IMR-90 (cell line): ENCODE measurements around the gene GUCY2F. TPM values are rescaled to one million over a fixed set of nuclear protein-coding genes. Genes with fewer than 3 reads are reported as not detected.

Experiments used
- ATAC-seq: fragments of 200-7000 bp; cut with Tn5 transposase; 2 replicates; pipeline ENCODE4 v1.9.1; 2020; ENCODE audit warnings: low read depth, mild to moderate bottlenecking, moderate library complexity
- BruUV-seq: library from RNA; stranded (reverse); fragments of 400-500 nt; replicated peaks from 2 replicates; lab custom pipeline; 2021; lab: Mats Ljungman, UMichigan
- CTCF ChIA-PET: fragments of 300-600 bp; formaldehyde crosslinking; extraction: SDS; loops from one replicate; lab custom pipeline; 2021; ENCODE audit warnings: antibody characterized with exemption; lab: Yijun Ruan, JAX
- POLR2A ChIA-PET: fragments of 300-600 bp; sonication (Branson Sonifier 250); formaldehyde crosslinking; loops from one replicate; lab custom pipeline; 2022; ENCODE audit warnings: antibody characterized with exemption; ENCODE audit not compliant: unreplicated experiment; lab: Charles Lee
- DNase-seq: peaks from one replicate; pipeline ENCODE4 v3.0.0; 2013
- H2AFZ ChIP-seq: replicated peaks from 2 replicates; pipeline ENCODE3; 2013; ENCODE audit warnings: low read length, mild to moderate bottlenecking; ENCODE audit not compliant: poor library complexity
- H2AK5ac ChIP-seq: 2 replicates; pipeline ENCODE4 v1.6.1; 2013; ENCODE audit warnings: low read depth, low read length, inconsistent platforms
- H2AK9ac ChIP-seq: replicated peaks from 2 replicates; pipeline ENCODE3; 2013; ENCODE audit warnings: mild to moderate bottlenecking, low read depth, low read length, moderate library complexity; ENCODE audit not compliant: poor library complexity
- H2BK120ac ChIP-seq: 2 replicates; pipeline ENCODE4 v1.6.1; 2013; ENCODE audit warnings: low read depth, low read length, inconsistent platforms
- H2BK15ac ChIP-seq: 3 replicates; pipeline ENCODE4 v1.6.1; 2013; ENCODE audit warnings: low read depth, low read length, inconsistent platforms
- H2BK20ac ChIP-seq: 2 replicates; pipeline ENCODE4 v1.6.1; 2013; ENCODE audit warnings: low read depth, mild to moderate bottlenecking, inconsistent platforms, low read length, moderate library complexity
- H2BK5ac ChIP-seq: 2 replicates; pipeline ENCODE4 v1.6.1; 2013; ENCODE audit warnings: mild to moderate bottlenecking, low read depth, low read length, inconsistent platforms; ENCODE audit not compliant: poor library complexity, severe bottlenecking
- H3K14ac ChIP-seq: replicated peaks from 2 replicates; pipeline ENCODE4 v1.6.1; 2013; ENCODE audit warnings: low read depth, low read length, inconsistent platforms
- H3K18ac ChIP-seq: 2 replicates; pipeline ENCODE4 v1.6.1; 2013; ENCODE audit warnings: low read depth, low read length, control low read depth
- H3K23ac ChIP-seq: 2 replicates; pipeline ENCODE4 v1.6.1; 2013; ENCODE audit warnings: low read depth, low read length, inconsistent platforms
- H3K27ac ChIP-seq: 2 replicates; pipeline ENCODE4 v1.5.1; 2013; ENCODE audit warnings: mild to moderate bottlenecking, control low read depth, low read length; ENCODE audit not compliant: insufficient read depth
- H3K27me3 ChIP-seq: 2 replicates; pipeline ENCODE4 v1.6.1; 2013; ENCODE audit warnings: low read length; ENCODE audit not compliant: control insufficient read depth, insufficient read depth
- H3K36me3 ChIP-seq: 2 replicates; pipeline ENCODE4 v1.6.1; 2013; ENCODE audit warnings: low read length, mixed read lengths; ENCODE audit not compliant: control insufficient read depth, insufficient read depth
- H3K4ac ChIP-seq: 2 replicates; pipeline ENCODE4 v1.6.1; 2013; ENCODE audit warnings: low read depth, low read length, inconsistent platforms
- H3K4me1 ChIP-seq: 2 replicates; pipeline ENCODE4 v1.6.1; 2013; ENCODE audit warnings: low read length, mixed read lengths; ENCODE audit not compliant: control insufficient read depth, insufficient read depth
- H3K4me2 ChIP-seq: 2 replicates; pipeline ENCODE4 v1.6.1; 2013; ENCODE audit warnings: low read depth, mild to moderate bottlenecking, control low read depth, low read length, moderate library complexity
- H3K4me3 ChIP-seq: 2 replicates; pipeline ENCODE4 v1.5.1; 2013; ENCODE audit warnings: low read depth, mild to moderate bottlenecking, control low read depth, low read length, moderate library complexity; ENCODE audit not compliant: insufficient read depth
- H3K56ac ChIP-seq: 2 replicates; pipeline ENCODE4 v1.6.1; 2013; ENCODE audit warnings: low read length, inconsistent platforms; ENCODE audit not compliant: insufficient read depth; ENCODE audit errors: extremely low read depth
- H3K79me1 ChIP-seq, 2 experiments: 2 replicates each; pipeline ENCODE4 v1.6.1; 2013; ENCODE audit warnings: low read length in 2 of 2, inconsistent platforms in 1 of 2, low read depth in 1 of 2
- H3K9ac ChIP-seq: 2 replicates; pipeline ENCODE4 v1.6.1; 2013; ENCODE audit warnings: low read depth, low read length, control low read depth
- H3K9me1 ChIP-seq: 2 replicates; pipeline ENCODE4 v1.6.1; 2013; ENCODE audit warnings: low read length, inconsistent platforms; ENCODE audit not compliant: insufficient read depth
- H3K9me3 ChIP-seq: 2 replicates; pipeline ENCODE4 v1.6.1; 2013; ENCODE audit warnings: low read length; ENCODE audit not compliant: control insufficient read depth, insufficient read depth
- H4K20me1 ChIP-seq: 2 replicates; pipeline ENCODE4 v1.6.1; 2013; ENCODE audit warnings: low read length, inconsistent platforms; ENCODE audit not compliant: insufficient read depth
- H4K5ac ChIP-seq: 2 replicates; pipeline ENCODE4 v1.6.1; 2013; ENCODE audit warnings: mild to moderate bottlenecking, low read depth, low read length, control low read depth
- H4K8ac ChIP-seq, 2 experiments: 2 replicates each; pipeline ENCODE4 v1.6.1; 2013; ENCODE audit warnings: low read depth in 2 of 2, low read length in 2 of 2, control low read depth in 1 of 2, inconsistent platforms in 1 of 2
- H4K91ac ChIP-seq: 2 replicates; pipeline ENCODE4 v1.6.1; 2013; ENCODE audit warnings: low read depth, low read length, inconsistent platforms; ENCODE audit not compliant: insufficient read depth
- BHLHE40 ChIP-seq: fragments of 150-350 bp; IDR thresholded peaks from 2 replicates; pipeline ENCODE4 v1.6.1; 2016; ENCODE audit warnings: mild to moderate bottlenecking, low read depth, low read length
- CEBPB ChIP-seq: IDR thresholded peaks from 2 replicates; pipeline ENCODE4 v1.6.1; 2012; ENCODE audit warnings: low read depth, low read length, improper control_type of control experiment
- CHD1 ChIP-seq: IDR thresholded peaks from 2 replicates; pipeline ENCODE4 v1.6.1; 2012; ENCODE audit warnings: low read depth, low read length, improper control_type of control experiment
- FOS ChIP-seq: fragments of 150-350 bp; IDR thresholded peaks from 2 replicates; pipeline ENCODE4 v1.6.1; 2016; ENCODE audit warnings: low read depth, low read length
- MAFK ChIP-seq: IDR thresholded peaks from 2 replicates; pipeline ENCODE4 v1.6.1; 2012; ENCODE audit warnings: low read depth, low read length, improper control_type of control experiment
- MAZ ChIP-seq: IDR thresholded peaks from 2 replicates; pipeline ENCODE4 v1.6.1; 2012; ENCODE audit warnings: low read depth, mild to moderate bottlenecking, low read length, improper control_type of control experiment, moderate library complexity, borderline replicate concordance
- MXI1 ChIP-seq: IDR thresholded peaks from 2 replicates; pipeline ENCODE4 v1.6.1; 2012; ENCODE audit warnings: low read depth, mild to moderate bottlenecking, low read length, moderate library complexity, borderline replicate concordance
- NFE2L2 ChIP-seq: fragments of 150-350 bp; IDR thresholded peaks from 2 replicates; pipeline ENCODE4 v1.6.1; 2016; ENCODE audit warnings: low read depth, mild to moderate bottlenecking, low read length
- POLR2A ChIP-seq: IDR thresholded peaks from 2 replicates; pipeline ENCODE4 v1.6.1; 2012; ENCODE audit warnings: mild to moderate bottlenecking, low read depth, low read length
- RAD21 ChIP-seq: IDR thresholded peaks from 2 replicates; pipeline ENCODE4 v1.6.1; 2012; ENCODE audit warnings: low read length, improper control_type of control experiment
- RCOR1 ChIP-seq: IDR thresholded peaks from 2 replicates; pipeline ENCODE4 v1.6.1; 2012; ENCODE audit warnings: mild to moderate bottlenecking, low read length, improper control_type of control experiment; ENCODE audit not compliant: insufficient replicate concordance
- RFX5 ChIP-seq: IDR thresholded peaks from 2 replicates; pipeline ENCODE4 v1.8.0; 2012; ENCODE audit warnings: low read depth, mild to moderate bottlenecking, low read length, moderate library complexity
- SMC3 ChIP-seq: fragments of 150-350 bp; IDR thresholded peaks from 2 replicates; pipeline ENCODE4 v1.6.1; 2016; ENCODE audit warnings: low read depth, mild to moderate bottlenecking, antibody characterized with exemption, low read length, moderate library complexity
- WGBS, 2 experiments: methylation state at CpG; one replicate each; pipeline versions ENCODE4 v1.1.5 to v1.1.7; 2013; ENCODE audit warnings: missing lambda C conversion rate in 2 of 2; ENCODE audit not compliant: insufficient read length in 1 of 2; ENCODE audit errors: extremely low coverage in 2 of 2; 5-methylcytosine and 5-hydroxymethylcytosine counted together
- dilution Hi-C: fragments of 300-500 bp; cut with HindIII; formaldehyde crosslinking; loops from one replicate; pipeline ENCODE4 v1.14.3; 2018; ENCODE audit warnings: low sequenced_read_pairs; ENCODE audit not compliant: unreplicated experiment
- in situ Hi-C: fragments of 300-500 bp; cut with MboI; formaldehyde crosslinking; loops from 3 replicates; pipeline ENCODE4 v1.14.3; 2019; ENCODE audit warnings: low sequenced_read_pairs, inconsistent platforms, mixed read lengths
- intact Hi-C: fragments of 100-400 bp; cut with micrococcal nuclease; formaldehyde crosslinking; loops from 2 replicates; pipeline ENCODE4 v1.10.0; 2022
- polyA plus RNA-seq, 3 experiments: library from polyadenylated mRNA; depleted of rRNA; stranded (reverse); fragments of >200 nt; gene quantifications; 2 replicates each; pipeline ENCODE4 v1.2.3, GENCODE V29; 2012; ENCODE audit warnings: low replicate concordance in 1 of 3
- total RNA-seq: library from RNA; depleted of rRNA; stranded (reverse); fragments of >200 nt; gene quantifications from 2 replicates; pipeline ENCODE4 v1.2.3, GENCODE V29; 2012
- TF ChIP-seq, protein P1 (sequence below): conservative IDR thresholded peaks from 2 replicates; pipeline ENCODE4 v1.5.1; 2012; ENCODE audit warnings: mild to moderate bottlenecking, low read depth, low read length, improper control_type of control experiment
- TF ChIP-seq, protein P2 (sequence below): fragments of 150-350 bp; IDR thresholded peaks from 2 replicates; pipeline ENCODE4 v1.6.1; 2016; ENCODE audit warnings: low read depth, mild to moderate bottlenecking, low read length, moderate library complexity, borderline replicate concordance
- TF ChIP-seq, protein P3 (sequence below): fragments of 150-350 bp; IDR thresholded peaks from 2 replicates; pipeline ENCODE4 v1.6.1; 2017; ENCODE audit warnings: mild to moderate bottlenecking, antibody characterized with exemption, low read length, low read depth

The GUCY2F gene
- total and polyA plus RNA-seq, 2 of the 4 experiments (the other 2 are of a cell fraction): not detected

DNA sequence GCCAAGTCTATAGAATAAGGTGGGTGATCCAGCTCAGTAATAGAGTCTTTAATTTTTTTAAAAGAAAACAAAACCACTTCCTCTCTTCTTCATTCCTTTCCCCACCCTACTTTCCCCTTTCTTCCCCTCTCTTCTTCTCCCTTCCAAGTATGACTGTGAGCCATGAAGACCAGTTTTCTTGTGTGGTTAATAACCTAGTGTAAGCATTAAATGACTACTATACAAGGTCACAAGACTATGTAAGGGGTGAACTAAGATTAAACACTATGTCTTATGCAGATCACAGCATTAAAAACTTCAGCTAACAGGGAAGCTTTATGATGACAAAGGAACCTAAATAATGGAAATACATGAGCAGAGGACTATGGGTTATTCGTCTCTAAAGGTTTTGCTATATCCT is 135.4 kb downstream of the GUCY2F start:
- Histone ChIP-seq H3K23ac (no peak overlapping the region), H3K9me1 (no peaks in the 10 kb centered on the region), H3K4ac (no peak overlapping the region), H2BK15ac (no peak overlapping the region), H2BK120ac (no peak overlapping the region), H2BK5ac (no peak overlapping the region), H4K5ac (no peak overlapping the region), H3K27me3 (peaks cover 7% of the 10 kb centered on the region), H4K8ac (no peak overlapping the region), H3K9me3 (no peaks in the 10 kb centered on the region), H3K4me1 (no peaks in the 10 kb centered on the region), H3K4me3 (no peak overlapping the region), H3K18ac (no peak overlapping the region), H4K20me1 (no peaks in the 10 kb centered on the region), H3K36me3 (no peaks in the 10 kb centered on the region), H2AFZ (no peak overlapping the region), H3K4me2 (no peak overlapping the region), H3K56ac (no peak overlapping the region), H3K14ac (no peak overlapping the region), H2AK5ac (no peak overlapping the region), H2BK20ac (no peak overlapping the region), H3K27ac (no peak overlapping the region), H3K9ac (no peak overlapping the region), H2AK9ac (no peak overlapping the region), H3K79me1 (no peaks in the 10 kb centered on the region), H4K91ac (no peak overlapping the region)
- ATAC-seq (no peak), DNase-seq (no peak)
- ChIA-PET POLR2A (no interaction called here), CTCF (no interaction called here)
- no CpG with 5 or more reads among the region's 1 CpG for WGBS, 2 experiments
- dilution Hi-C loops: no loop called here
- intact Hi-C loops: no loop called here
- in situ Hi-C loops: no loop called here
- no TSS peak for BruUV-seq
- TF ChIP-seq BHLHE40 (no peak), CHD1 (no peak), FOS (no peak), RAD21 (no peak), MAFK (no peak), POLR2A (no peak), NFE2L2 (no peak), RFX5 (no peak), MXI1 (no peak), SMC3 (no peak), RCOR1 (no peak), MAZ (no peak), CEBPB (no peak)
- TF ChIP-seq, protein P1, sequence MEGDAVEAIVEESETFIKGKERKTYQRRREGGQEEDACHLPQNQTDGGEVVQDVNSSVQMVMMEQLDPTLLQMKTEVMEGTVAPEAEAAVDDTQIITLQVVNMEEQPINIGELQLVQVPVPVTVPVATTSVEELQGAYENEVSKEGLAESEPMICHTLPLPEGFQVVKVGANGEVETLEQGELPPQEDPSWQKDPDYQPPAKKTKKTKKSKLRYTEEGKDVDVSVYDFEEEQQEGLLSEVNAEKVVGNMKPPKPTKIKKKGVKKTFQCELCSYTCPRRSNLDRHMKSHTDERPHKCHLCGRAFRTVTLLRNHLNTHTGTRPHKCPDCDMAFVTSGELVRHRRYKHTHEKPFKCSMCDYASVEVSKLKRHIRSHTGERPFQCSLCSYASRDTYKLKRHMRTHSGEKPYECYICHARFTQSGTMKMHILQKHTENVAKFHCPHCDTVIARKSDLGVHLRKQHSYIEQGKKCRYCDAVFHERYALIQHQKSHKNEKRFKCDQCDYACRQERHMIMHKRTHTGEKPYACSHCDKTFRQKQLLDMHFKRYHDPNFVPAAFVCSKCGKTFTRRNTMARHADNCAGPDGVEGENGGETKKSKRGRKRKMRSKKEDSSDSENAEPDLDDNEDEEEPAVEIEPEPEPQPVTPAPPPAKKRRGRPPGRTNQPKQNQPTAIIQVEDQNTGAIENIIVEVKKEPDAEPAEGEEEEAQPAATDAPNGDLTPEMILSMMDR: no peak
- TF ChIP-seq, protein P2, sequence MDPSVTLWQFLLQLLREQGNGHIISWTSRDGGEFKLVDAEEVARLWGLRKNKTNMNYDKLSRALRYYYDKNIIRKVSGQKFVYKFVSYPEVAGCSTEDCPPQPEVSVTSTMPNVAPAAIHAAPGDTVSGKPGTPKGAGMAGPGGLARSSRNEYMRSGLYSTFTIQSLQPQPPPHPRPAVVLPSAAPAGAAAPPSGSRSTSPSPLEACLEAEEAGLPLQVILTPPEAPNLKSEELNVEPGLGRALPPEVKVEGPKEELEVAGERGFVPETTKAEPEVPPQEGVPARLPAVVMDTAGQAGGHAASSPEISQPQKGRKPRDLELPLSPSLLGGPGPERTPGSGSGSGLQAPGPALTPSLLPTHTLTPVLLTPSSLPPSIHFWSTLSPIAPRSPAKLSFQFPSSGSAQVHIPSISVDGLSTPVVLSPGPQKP: no peak
- TF ChIP-seq, protein P3, sequence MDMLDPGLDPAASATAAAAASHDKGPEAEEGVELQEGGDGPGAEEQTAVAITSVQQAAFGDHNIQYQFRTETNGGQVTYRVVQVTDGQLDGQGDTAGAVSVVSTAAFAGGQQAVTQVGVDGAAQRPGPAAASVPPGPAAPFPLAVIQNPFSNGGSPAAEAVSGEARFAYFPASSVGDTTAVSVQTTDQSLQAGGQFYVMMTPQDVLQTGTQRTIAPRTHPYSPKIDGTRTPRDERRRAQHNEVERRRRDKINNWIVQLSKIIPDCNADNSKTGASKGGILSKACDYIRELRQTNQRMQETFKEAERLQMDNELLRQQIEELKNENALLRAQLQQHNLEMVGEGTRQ: no peak
